ENCODE results near the gene KLHL29. TPM values are rescaled to one million over a fixed set of nuclear protein-coding genes. Genes with fewer than 3 reads are reported as not detected.

KLHL29 gene
- polyA plus RNA-seq, 1 of the 3 experiments (the other 2 are of a cell fraction) = 4.6 TPM

- Histone ChIP-seq H3K9me3 (no peaks in the 10 kb centered on the region), H3K27me3 (ENCODE audit: insufficient read depth) (no peaks in the 10 kb centered on the region), H4K20me1 (ENCODE audit: insufficient read depth) (no peaks in the 10 kb centered on the region)
Measured at GRCh38 chr2:23655934-23656596, 271.1 kb downstream of the KLHL29 start.

More at GRCh38 chr2:23655934-23656596, 271.1 kb downstream of the KLHL29 start:
- no peak overlapping the region for H3K9ac ChIP-seq
- 87% methylated on average over 19 of the region's 19 CpGs for WGBS (ENCODE audit: low lambda C conversion rate)
- no peaks in the 10 kb centered on the region for H3K36me3 ChIP-seq (replicated peaks in 1 of 2; ENCODE audit: control insufficient read depth in 1 of 2, insufficient read depth in 2 of 2, low read length in 1 of 2)
- H3K9me2 ChIP-seq = no peaks in the 10 kb centered on the region
- DNase-seq = no peak
- H3F3A ChIP-seq (replicated peaks; ENCODE audit: insufficient read depth) = peaks cover 4% of the 10 kb centered on the region
- ChIA-PET POLR2A (no interaction called here), CTCF (interaction anchor here (0.6 to 1.5 kb wide), 6 partner anchors 10 to 830 kb away, joined by 3 to 6 read pairs (median 4); no protein-coding TSS in a partner anchor)
- no peaks in the 10 kb centered on the region for H3K79me2 ChIP-seq (ENCODE audit: insufficient read depth)
- TF ChIP-seq SMC3 (IDR thresholded peaks at IDR 0.05; ENCODE audit: low read depth, low read length) (no peak), ZBTB33 (IDR thresholded peaks at IDR 0.05; ENCODE audit: borderline replicate concordance, low read depth) (no peak), MEF2A (IDR thresholded peaks at IDR 0.05; ENCODE audit: borderline replicate concordance, low read depth) (no peak), FOXJ3 (CRISPR knock-in tag; IDR thresholded peaks at IDR 0.05) (no peak), YY1 (IDR thresholded peaks at IDR 0.05; ENCODE audit: low read depth) (no peak), RXRA (IDR thresholded peaks at IDR 0.05; ENCODE audit: borderline replicate concordance, low read depth) (no peak), GABPA (IDR thresholded peaks at IDR 0.05; ENCODE audit: low read depth) (no peak), MXI1 (IDR thresholded peaks at IDR 0.05; ENCODE audit: low read depth, low read length) (no peak), FOSL2 (IDR thresholded peaks at IDR 0.05; ENCODE audit: borderline replicate concordance, low read depth) (no peak), FOXM1 (IDR thresholded peaks at IDR 0.05; ENCODE audit: low read depth) (no peak), MAX (IDR thresholded peaks at IDR 0.05; ENCODE audit: low read depth) (no peak), USF1 (IDR thresholded peaks at IDR 0.05; ENCODE audit: borderline replicate concordance, low read depth) (no peak), IRF3 (IDR thresholded peaks at IDR 0.05; ENCODE audit: low read depth, low read length) (no peak), TEAD4 (IDR thresholded peaks at IDR 0.05; ENCODE audit: borderline replicate concordance, insufficient read depth) (no peak), NRF1 (IDR thresholded peaks at IDR 0.05; ENCODE audit: low read depth, low read length) (no peak), CHD2 (IDR thresholded peaks at IDR 0.05; ENCODE audit: low read length, partially characterized antibody) (no peak)
- H3K4me3 ChIP-seq (ENCODE audit: low read depth in 2 of 2, low read length in 1 of 2) = no peak overlapping the region
- peaks cover 0 to 7% of the 10 kb centered on the region in 2 experiments; a peak in 1 of 4 replicates for H3K4me1 ChIP-seq (ENCODE audit: control insufficient read depth in 1 of 2, insufficient read depth in 2 of 2, low read depth in 1 of 2, low read length in 1 of 2)
- no peak overlapping the region for H3K4me2 ChIP-seq
- H3K27ac ChIP-seq (ENCODE audit: low read depth in 2 of 2, low read length in 1 of 2) = no peak overlapping the region
- H2AFZ ChIP-seq (ENCODE audit: low read depth) = no peak overlapping the region

All from SK-N-SH (cell line).